Vein endothelial cell (primary cell): Measurements from ENCODE around the gene PRR18. TPM values are rescaled to one million over a fixed set of nuclear protein-coding genes. Genes with fewer than 3 reads are reported as not detected.

Experiments
- total RNA-seq: library from RNA; depleted of rRNA; stranded (reverse); fragments of >200 nt; gene quantifications from 2 replicates; pipeline ENCODE4 v1.2.3, GENCODE V29; 2012

The PRR18 gene
- not detected in 2 replicates for total RNA-seq

GRCh38 chr6:166308033-166308768 lies at the start of gene PRR18:
Gene PRR18, minus strand, starts transcription at chr6:166308392. Its CDS starts 250 bp downstream, at chr6:166308142.

GRCh38 chr6:166342349-166343149 lies 34.4 kb upstream of the PRR18 start, which contains the start of gene SFT2D1:
Gene SFT2D1, minus strand, starts transcription at chr6:166342545. Its CDS starts 64 bp downstream, at chr6:166342481.

Other genes starting within 250 kb of the PRR18 start
- not detected in 2 replicates for gene TBXT, start 140.5 kb downstream of the PRR18 start, total RNA-seq
- gene SFT2D1, start 34.2 kb upstream of the PRR18 start, total RNA-seq, result 8.3 and 11.8 TPM in 2 replicates
- 10.8 and 14.6 TPM in 2 replicates for gene MPC1, start 74.5 kb upstream of the PRR18 start, total RNA-seq